Endothelial cell (in vitro differentiated cells): ENCODE results near the gene DSTYK. TPM values are rescaled to one million over a fixed set of nuclear protein-coding genes. Genes with fewer than 3 reads are reported as not detected.
A peak's percentile ranks its signal among the peaks of the same experiment; 100 is the strongest.

Source experiments
- DNase-seq: peaks from one replicate; pipeline ENCODE4 v3.0.0; 2021; ENCODE audit warnings: low spot score
- H3K27ac Mint-ChIP-seq: one replicate; pipeline ENCODE4 v1.8.0; 2021; ENCODE audit warnings: mixed read lengths, inconsistent platforms; ENCODE audit not compliant: unreplicated experiment
- H3K27me3 Mint-ChIP-seq: one replicate; pipeline ENCODE4 v1.8.0; 2021; ENCODE audit warnings: mild to moderate bottlenecking, moderate library complexity, mixed read lengths, inconsistent platforms; ENCODE audit not compliant: unreplicated experiment
- H3K36me3 Mint-ChIP-seq: one replicate; pipeline ENCODE4 v1.8.0; 2021; ENCODE audit warnings: mild to moderate bottlenecking, low read depth, mixed read lengths, inconsistent platforms; ENCODE audit not compliant: unreplicated experiment
- H3K4me1 Mint-ChIP-seq: one replicate; pipeline ENCODE4 v1.8.0; 2021; ENCODE audit warnings: mild to moderate bottlenecking, mixed read lengths, inconsistent platforms; ENCODE audit not compliant: unreplicated experiment
- H3K4me3 Mint-ChIP-seq: one replicate; pipeline ENCODE4 v1.8.0; 2021; ENCODE audit warnings: mild to moderate bottlenecking, mixed read lengths, inconsistent platforms; ENCODE audit not compliant: unreplicated experiment
- H3K9me3 Mint-ChIP-seq: one replicate; pipeline ENCODE4 v1.8.0; 2021; ENCODE audit warnings: mixed read lengths, inconsistent platforms; ENCODE audit not compliant: unreplicated experiment
- total RNA-seq: library from RNA; stranded (reverse); fragmentation: NEBNext Ultra II Directional; extraction: Animal tissue kit (Norgen Biotek cat#: 25700); gene quantifications from one replicate; pipeline ENCODE4 v1.2.1, GENCODE V29; 2021; ENCODE audit not compliant: unreplicated experiment
- TF ChIP-seq, protein P1 (sequence below): fragments of 200-600 bp; sonication (generic); IDR thresholded peaks from one replicate; pipeline ENCODE4 v1.5.0; 2021; ENCODE audit warnings: antibody characterized with exemption; ENCODE audit not compliant: unreplicated experiment

Gene DSTYK
- total RNA-seq, 1 donor from 2014 or later, result 12.2 TPM

- no peak for DNase-seq
- Mint-ChIP-seq H3K27me3 (peaks cover 1% of the 10 kb centered on the region), H3K9me3 (no peaks in the 10 kb centered on the region), H3K4me3 (peak overlapping the region; percentile 99), H3K36me3 (no peaks in the 10 kb centered on the region), H3K27ac (peak overlapping the region; percentile 100), H3K4me1 (peaks cover 15% of the 10 kb centered on the region)
- TF ChIP-seq, protein P1, sequence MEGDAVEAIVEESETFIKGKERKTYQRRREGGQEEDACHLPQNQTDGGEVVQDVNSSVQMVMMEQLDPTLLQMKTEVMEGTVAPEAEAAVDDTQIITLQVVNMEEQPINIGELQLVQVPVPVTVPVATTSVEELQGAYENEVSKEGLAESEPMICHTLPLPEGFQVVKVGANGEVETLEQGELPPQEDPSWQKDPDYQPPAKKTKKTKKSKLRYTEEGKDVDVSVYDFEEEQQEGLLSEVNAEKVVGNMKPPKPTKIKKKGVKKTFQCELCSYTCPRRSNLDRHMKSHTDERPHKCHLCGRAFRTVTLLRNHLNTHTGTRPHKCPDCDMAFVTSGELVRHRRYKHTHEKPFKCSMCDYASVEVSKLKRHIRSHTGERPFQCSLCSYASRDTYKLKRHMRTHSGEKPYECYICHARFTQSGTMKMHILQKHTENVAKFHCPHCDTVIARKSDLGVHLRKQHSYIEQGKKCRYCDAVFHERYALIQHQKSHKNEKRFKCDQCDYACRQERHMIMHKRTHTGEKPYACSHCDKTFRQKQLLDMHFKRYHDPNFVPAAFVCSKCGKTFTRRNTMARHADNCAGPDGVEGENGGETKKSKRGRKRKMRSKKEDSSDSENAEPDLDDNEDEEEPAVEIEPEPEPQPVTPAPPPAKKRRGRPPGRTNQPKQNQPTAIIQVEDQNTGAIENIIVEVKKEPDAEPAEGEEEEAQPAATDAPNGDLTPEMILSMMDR, result no peak
These were observed 89.0 kb downstream of the DSTYK start for GRCh38 chr1:205122489-205122882.

- H3K27me3 Mint-ChIP-seq, result peaks cover 1% of the 10 kb centered on the region
- peak within 1 kb of the TSS; percentile 99 for H3K4me3 Mint-ChIP-seq
- H3K27ac Mint-ChIP-seq, result peak within 1 kb of the TSS; percentile 100
- TF ChIP-seq, protein P1, result no peak
- no peaks in the 10 kb centered on the region for H3K9me3 Mint-ChIP-seq
- no peaks in the 10 kb centered on the region for H3K36me3 Mint-ChIP-seq
- peak; percentile 94 for DNase-seq
- H3K4me1 Mint-ChIP-seq, result peaks cover 15% of the 10 kb centered on the region
These were observed 89.6 kb downstream of the DSTYK start, which contains the start of gene RBBP5 for GRCh38 chr1:205121660-205122488. Gene RBBP5 (minus strand): TSS chr1:205121978. CDS start chr1:205121873, 105 bp downstream.

DNA sequence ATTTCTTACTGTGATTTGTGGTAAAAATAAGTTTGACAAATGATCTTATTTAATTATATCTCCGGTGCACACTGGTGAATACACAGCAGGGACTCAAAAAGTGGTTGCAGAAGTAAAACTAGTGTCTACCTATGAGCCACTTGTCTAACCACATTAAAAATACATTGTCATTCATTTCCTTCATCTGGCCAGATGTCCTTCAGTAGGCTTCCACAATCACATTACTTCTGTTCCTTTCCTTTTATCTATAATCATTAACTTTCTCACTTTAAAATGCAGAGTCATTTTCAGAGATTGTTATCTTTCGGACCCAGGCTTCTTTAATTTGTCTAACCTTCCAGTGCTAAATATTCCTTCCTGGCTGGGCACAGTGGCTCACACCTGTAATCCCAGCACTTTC, 92.8 kb downstream of the DSTYK start:
- Mint-ChIP-seq H3K27me3 (peaks cover 1% of the 10 kb centered on the region), H3K27ac (no peak overlapping the region), H3K4me3 (no peak overlapping the region), H3K9me3 (no peaks in the 10 kb centered on the region), H3K36me3 (no peaks in the 10 kb centered on the region), H3K4me1 (peaks cover 15% of the 10 kb centered on the region)
- DNase-seq, result no peak
- TF ChIP-seq, protein P1, result no peak

GRCh38 chr1:205111354-205111753, 100.1 kb downstream of the DSTYK start:
- Mint-ChIP-seq H3K36me3 (peaks cover 5% of the 10 kb centered on the region), H3K27ac (no peak overlapping the region), H3K9me3 (no peaks in the 10 kb centered on the region), H3K4me3 (no peak overlapping the region), H3K27me3 (no peaks in the 10 kb centered on the region), H3K4me1 (no peaks in the 10 kb centered on the region)
- TF ChIP-seq, protein P1, result no peak
- no peak for DNase-seq

- Mint-ChIP-seq H3K27me3 (no peaks in the 10 kb centered on the region), H3K4me1 (no peaks in the 10 kb centered on the region), H3K27ac (no peak overlapping the region), H3K36me3 (peaks cover 16% of the 10 kb centered on the region), H3K9me3 (no peaks in the 10 kb centered on the region), H3K4me3 (no peak overlapping the region)
- TF ChIP-seq, protein P1, result no peak
- DNase-seq, result no peak
These were observed 101.8 kb downstream of the DSTYK start for GRCh38 chr1:205109711-205110110.
